Neural cell (in vitro differentiated cells): ENCODE results near the gene INTS13.

Source experiments
- CTCF ChIP-seq: fragments of 450-650 bp; IDR thresholded peaks from 2 replicates; pipeline ENCODE4 v1.5.1; 2014; ENCODE audit warnings: antibody characterized with exemption, mild to moderate bottlenecking, moderate library complexity; ENCODE audit not compliant: poor library complexity, severe bottlenecking
- EZH2 ChIP-seq: fragments of 200-600, 300-800 bp; shearing (Covaris generic), sonication (generic); IDR thresholded peaks from 2 replicates; pipeline ENCODE4 v1.6.1; 2014; ENCODE audit warnings: antibody characterized with exemption, low read length, borderline replicate concordance, mild to moderate bottlenecking; ENCODE audit not compliant: insufficient read depth, poor library complexity, severe bottlenecking
- RAD21 ChIP-seq: fragments of 450-650 bp; conservative IDR thresholded peaks from 2 replicates; pipeline ENCODE4 v1.6.1; 2014; ENCODE audit warnings: antibody characterized with exemption, mild to moderate bottlenecking, moderate library complexity
- REST ChIP-seq: IDR thresholded peaks from 2 replicates; pipeline ENCODE4 v1.6.1; 2012; ENCODE audit warnings: borderline replicate concordance
- SMC3 ChIP-seq: fragments of 450-650 bp; conservative IDR thresholded peaks from 2 replicates; pipeline ENCODE4 v1.6.1; 2014; ENCODE audit warnings: antibody characterized with exemption, mild to moderate bottlenecking, moderate library complexity; ENCODE audit not compliant: poor library complexity
- TAF1 ChIP-seq: IDR thresholded peaks from 2 replicates; pipeline ENCODE4 v1.6.1; 2012; ENCODE audit warnings: low read depth

- no peak for TF ChIP-seq RAD21
- no peak for TF ChIP-seq CTCF
- no peak for TF ChIP-seq SMC3
- TF ChIP-seq EZH2 = no peak
- TF ChIP-seq TAF1 = no peak
- TF ChIP-seq REST = no peak
Observed at GRCh38 chr12:26982866-26983265, 45.1 kb upstream of the INTS13 start.
